ENCODE data around the gene PRKD2.

- TF ChIP-seq CTCF (IDR thresholded peaks at IDR 0.05) (no peak), POLR2A (IDR thresholded peaks at IDR 0.05) (no peak)
Measured at GRCh38 chr19:46739290-46739771, 22.4 kb upstream of the PRKD2 start.

Data from adrenal gland (tissue), 5 donors.